Aorta (tissue), 5 donors: ENCODE measurements around the gene SSH2. TPM values are rescaled to one million over a fixed set of nuclear protein-coding genes. Genes with fewer than 3 reads are reported as not detected.
"Not testable (repeated sequence)": the region's sequence is repeated elsewhere in the genome, so short reads cannot be mapped to it uniquely, and the experiment has no call there.

Source experiments
- ATAC-seq: fragments of 200-7000 bp; cut with Tn5 transposase; one replicate; pipeline ENCODE4 v1.9.1; 2022; ENCODE audit warnings: moderate library complexity; ENCODE audit not compliant: low FRiP score
- DNase-seq, 2 donors: peaks; one replicate each; pipeline ENCODE4 v3.0.0-alpha.2; 2020
- H3K27ac ChIP-seq, 2 donors: one replicate each; pipeline ENCODE4 v1.5.1; 2013; ENCODE audit warnings: low read length in 2 of 2, mild to moderate bottlenecking in 2 of 2, moderate library complexity in 2 of 2, control low read depth in 1 of 2, inconsistent platforms in 1 of 2, low read depth in 1 of 2
- H3K27me3 ChIP-seq, 2 donors: one replicate each; pipeline ENCODE4 v1.6.1; 2013; ENCODE audit warnings: control low read depth in 1 of 2, low read length in 1 of 2, mild to moderate bottlenecking in 1 of 2, moderate library complexity in 1 of 2; ENCODE audit not compliant: insufficient read depth in 2 of 2, control insufficient read depth in 1 of 2
- H3K36me3 ChIP-seq, 2 donors: one replicate each; pipeline ENCODE4 v1.6.1; 2013; ENCODE audit warnings: control low read depth in 1 of 2, low read length in 1 of 2, mild to moderate bottlenecking in 1 of 2; ENCODE audit not compliant: insufficient read depth in 2 of 2, control insufficient read depth in 1 of 2
- H3K4me1 ChIP-seq, 2 donors: one replicate each; pipeline ENCODE4 v1.6.1; 2013; ENCODE audit warnings: low read length in 2 of 2, control low read depth in 1 of 2, mild to moderate bottlenecking in 1 of 2, moderate library complexity in 1 of 2; ENCODE audit not compliant: insufficient read depth in 2 of 2, control insufficient read depth in 1 of 2
- H3K4me3 ChIP-seq, 2 donors: one replicate each; pipeline ENCODE4 v1.5.1; 2013; ENCODE audit warnings: low read length in 2 of 2, control low read depth in 1 of 2, mild to moderate bottlenecking in 1 of 2
- H3K9me3 ChIP-seq: one replicate; pipeline ENCODE4 v1.6.1; 2013; ENCODE audit warnings: mild to moderate bottlenecking, low read length; ENCODE audit not compliant: control insufficient read depth
- WGBS, 2 donors: extraction: QIAGEN DNeasy Blood & Tissue Kit; methylation state at CpG; one replicate each; pipeline ENCODE4 v1.1.7; 2013; 5-methylcytosine and 5-hydroxymethylcytosine counted together
- intact Hi-C, 2 donors: fragments of 100-400 bp; cut with DNase I; formaldehyde crosslinking; loops; one replicate each; pipeline versions ENCODE4 v1.14.2 to v1.15.0; 2022
- polyA plus RNA-seq, 2 donors: library from polyadenylated mRNA; stranded (reverse); fragments of 200-250 nt; gene quantifications; one replicate each; pipeline ENCODE4 v1.2.3, GENCODE V29; 2013
- total RNA-seq, 2 donors: library from RNA; stranded (reverse); fragmentation: NEBNext Ultra II Directional; extraction: Animal tissue kit (Norgen Biotek cat#: 25700); gene quantifications; one replicate each; pipeline ENCODE4 v1.2.1, GENCODE V29; 2021
- donor health status: healthy with polysubstance abuse.
- donor health status: Bipolar disorder and iron deficiency.
- donor health status: DM: no; HTN: no; CAD: no.
- donor health status: DM: no; HTN: no; CAD: no.
- donor health status: DM: yes; HTN: yes; CAD: no.

The SSH2 gene
- total and polyA plus RNA-seq, 4 donors: 7.2 to 35.3 (median 30.3) TPM

GRCh38 chr17:29873476-29873875, 56.6 kb downstream of the SSH2 start:
- no peak overlapping the region for H3K27ac ChIP-seq
- DNase-seq (no peak), ATAC-seq (no peak)
- no peaks in the 10 kb centered on the region for H3K9me3 ChIP-seq
- H3K36me3 ChIP-seq: no peaks in the 10 kb centered on the region
- intact Hi-C loops: no loop called here
- WGBS, 2 donors: 93 to 96% methylated on average over 2 of the region's 2 CpGs
- H3K27me3 ChIP-seq: no peaks in the 10 kb centered on the region
- H3K4me3 ChIP-seq: no peak overlapping the region
- H3K4me1 ChIP-seq: peaks cover 0 to 2% of the 10 kb centered on the region in 2 donors

- WGBS, 2 donors: 3 to 8% methylated on average over 1 of the region's 1 CpG
- Histone ChIP-seq H3K27ac (no peak overlapping the region), H3K27me3 (no peaks in the 10 kb centered on the region), H3K4me1 (peaks cover 0 to 2% of the 10 kb centered on the region in 2 donors), H3K9me3 (no peaks in the 10 kb centered on the region), H3K36me3 (no peaks in the 10 kb centered on the region), H3K4me3 (no peak overlapping the region)
- intact Hi-C loops: no loop called here
- DNase-seq (no peak), ATAC-seq (no peak)
These were observed 59.1 kb downstream of the SSH2 start for GRCh38 chr17:29870836-29871465.

GRCh38 chr17:29867643-29868181, 62.3 kb downstream of the SSH2 start:
- no peaks in the 10 kb centered on the region for H3K27me3 ChIP-seq
- H3K9me3 ChIP-seq: no peaks in the 10 kb centered on the region
- ATAC-seq (no peak), DNase-seq (no peak)
- H3K4me1 ChIP-seq: peaks cover 0 to 2% of the 10 kb centered on the region in 2 donors
- H3K36me3 ChIP-seq: no peaks in the 10 kb centered on the region
- H3K27ac ChIP-seq: no peak overlapping the region
- intact Hi-C loops: loop anchor here in 1 of 2 donors (5.0 kb wide), 1 partner anchor 65 kb away; the partner anchor contains the start of gene SSH2
- 87 to 90% methylated on average over 2 of the region's 2 CpGs for WGBS, 2 donors
- no peak overlapping the region for H3K4me3 ChIP-seq

GRCh38 chr17:29866746-29867404, 63.2 kb downstream of the SSH2 start:
- Histone ChIP-seq H3K27ac (no peak overlapping the region), H3K4me3 (no peak overlapping the region), H3K4me1 (peaks cover 0 to 2% of the 10 kb centered on the region in 2 donors), H3K9me3 (no peaks in the 10 kb centered on the region), H3K36me3 (no peaks in the 10 kb centered on the region), H3K27me3 (no peaks in the 10 kb centered on the region)
- ATAC-seq (no peak), DNase-seq (no peak)
- intact Hi-C loops: loop anchor here in 1 of 2 donors (5.0 kb wide), 1 partner anchor 65 kb away; the partner anchor contains the start of gene SSH2
- 49 to 52% methylated on average over 5 of the region's 5 CpGs for WGBS, 2 donors

GRCh38 chr17:29864615-29865014, 65.4 kb downstream of the SSH2 start:
- H3K27me3 ChIP-seq: no peaks in the 10 kb centered on the region
- peaks cover 0 to 2% of the 10 kb centered on the region in 2 donors for H3K4me1 ChIP-seq
- intact Hi-C loops: loop anchor here in 1 of 2 donors (5.0 kb wide), 1 partner anchor 68 kb away; the partner anchor contains the start of gene SSH2
- WGBS, 2 donors: 100% methylated on average over 1 of the region's 1 CpG
- H3K36me3 ChIP-seq: no peaks in the 10 kb centered on the region
- no peak overlapping the region for H3K4me3 ChIP-seq
- no peak for DNase-seq
- H3K27ac ChIP-seq: no peak overlapping the region
- no peaks in the 10 kb centered on the region for H3K9me3 ChIP-seq
- no peak for ATAC-seq

GRCh38 chr17:29864123-29864522, 65.9 kb downstream of the SSH2 start:
- 99% methylated on average over 4 of the region's 4 CpGs for WGBS, 2 donors
- H3K36me3 ChIP-seq, intact Hi-C loops, H3K4me1 ChIP-seq, H3K4me3 ChIP-seq, ATAC-seq, H3K27ac ChIP-seq, H3K27me3 ChIP-seq, DNase-seq, H3K9me3 ChIP-seq: not testable (repeated sequence)

- DNase-seq: no peak
These were observed 67.1 kb downstream of the SSH2 start for GRCh38 chr17:29862951-29863350.

GRCh38 chr17:29862127-29862526, 67.9 kb downstream of the SSH2 start:
- H3K9me3 ChIP-seq: no peaks in the 10 kb centered on the region
- no peaks in the 10 kb centered on the region for H3K36me3 ChIP-seq
- no peaks in the 10 kb centered on the region for H3K27me3 ChIP-seq
- no peak overlapping the region for H3K27ac ChIP-seq
- H3K4me1 ChIP-seq: no peaks in the 10 kb centered on the region
- DNase-seq: no peak
- intact Hi-C loops: no loop called here
- H3K4me3 ChIP-seq: no peak overlapping the region
- no peak for ATAC-seq

More at GRCh38 chr17:29862951-29863350, 67.1 kb downstream of the SSH2 start:
- Histone ChIP-seq H3K4me3 (no peak overlapping the region), H3K36me3 (no peaks in the 10 kb centered on the region), H3K4me1 (no peaks in the 10 kb centered on the region), H3K27ac (no peak overlapping the region), H3K9me3 (no peaks in the 10 kb centered on the region), H3K27me3 (no peaks in the 10 kb centered on the region)
- intact Hi-C loops: no loop called here
- no peak for ATAC-seq

- intact Hi-C loops, H3K27ac ChIP-seq, ATAC-seq, H3K27me3 ChIP-seq, DNase-seq, H3K4me1 ChIP-seq, H3K9me3 ChIP-seq, H3K36me3 ChIP-seq, H3K4me3 ChIP-seq: not testable (repeated sequence)
- WGBS, 2 donors: 72 to 73% methylated on average over 4 of the region's 4 CpGs
These were observed 70.6 kb downstream of the SSH2 start for GRCh38 chr17:29859445-29859844.
